Body of pancreas (tissue), 4 donors: Measurements from ENCODE around the gene TMEM154. TPM values are rescaled to one million over a fixed set of nuclear protein-coding genes. Genes with fewer than 3 reads are reported as not detected.

Experiments used
- ATAC-seq: fragments of 150-250 bp; one replicate; pipeline ENCODE4 v1.9.1; 2016
- DNase-seq, 4 donors: peaks; one replicate each; pipeline ENCODE4 v3.0.0-alpha.2; 2019
- H3K27ac ChIP-seq, 4 donors: fragments of 200-600 bp; sonication (generic); 1 replicate in 3 of 4; 2 replicates in 1 of 4; pipeline versions ENCODE4 v1.5.1 to v1.6.1; 2016 to 2019; ENCODE audit warnings: mild to moderate bottlenecking in 1 of 4, mixed read lengths in 1 of 4, moderate library complexity in 1 of 4
- H3K27me3 ChIP-seq, 2 donors: fragments of 200-600 bp; sonication (generic); one replicate each; pipeline ENCODE4 v1.6.0; 2016; ENCODE audit warnings: mild to moderate bottlenecking in 1 of 2
- H3K36me3 ChIP-seq, 2 donors: fragments of 200-600 bp; sonication (generic); replicated peaks in 1 of 2; 2 replicates each; pipeline ENCODE4 v1.5.1; 2016; ENCODE audit warnings: low read depth in 2 of 2; ENCODE audit not compliant: insufficient read depth in 1 of 2
- H3K4me1 ChIP-seq: fragments of 200-600 bp; sonication (generic); one replicate; pipeline ENCODE4 v1.6.0; 2016
- H3K4me3 ChIP-seq, 2 donors: fragments of 200-600 bp; sonication (generic); 1 replicate in 1 of 2; 2 replicates in 1 of 2; pipeline ENCODE4 v1.5.1; 2016 to 2019
- H3K9me3 ChIP-seq, 3 donors: fragments of 200-600 bp; sonication (generic); 1 replicate in 2 of 3; 2 replicates in 1 of 3; pipeline ENCODE4 v1.5.1; 2016
- POLR2A ChIP-seq, 3 donors: fragments of 450-650 bp; IDR thresholded peaks; one replicate each; pipeline ENCODE4 v1.6.1; 2016; ENCODE audit warnings: antibody characterized with exemption in 3 of 3, mild to moderate bottlenecking in 2 of 3
- WGBS, 2 donors: methylation state at CpG; one replicate each; pipeline ENCODE4 v1.1.5; 2017; 5-methylcytosine and 5-hydroxymethylcytosine counted together
- intact Hi-C: fragments of 100-400 bp; cut with DNase I; formaldehyde crosslinking; loops from one replicate; pipeline ENCODE4 v1.15.1; 2023
- total RNA-seq, 2 donors: library from RNA; depleted of rRNA; stranded (reverse); fragments of >200 nt; gene quantifications; one replicate each; pipeline ENCODE4 v1.1.0, GENCODE V29; 2016
- TF ChIP-seq, protein P1 (sequence below), 7 experiments: fragments of 450-650 bp in 4 of 7; fragments of 200-600 bp in 3 of 7; sonication (generic) in 3 of 7; IDR thresholded peaks; one replicate each; pipeline ENCODE4 v1.5.1; 2016 to 2019; ENCODE audit warnings: antibody characterized with exemption in 7 of 7

The TMEM154 gene
- total RNA-seq, 2 donors from 2014 or later, result under 0.01 to 0.52 TPM

DNA sequence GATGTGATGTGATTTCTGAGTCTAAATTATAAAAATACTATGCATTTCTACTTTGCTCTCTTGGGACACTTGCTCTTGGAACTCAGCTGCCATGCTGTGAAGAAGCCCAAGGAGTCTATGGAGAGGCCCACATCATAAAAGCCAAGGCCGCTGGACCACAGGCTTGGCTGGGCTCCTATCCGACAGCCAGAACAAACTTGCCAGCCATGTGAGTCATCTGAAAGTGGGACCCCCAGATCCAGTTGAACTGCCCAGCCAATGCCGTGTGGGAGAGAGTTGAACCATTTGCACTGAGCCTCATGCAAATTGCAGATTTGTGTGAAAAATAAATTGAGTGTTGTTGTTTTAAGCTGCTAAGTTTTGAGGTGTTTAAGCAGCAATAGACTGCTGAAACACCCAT is 60.2 kb downstream of the TMEM154 start:
- TF ChIP-seq, protein P1, sequence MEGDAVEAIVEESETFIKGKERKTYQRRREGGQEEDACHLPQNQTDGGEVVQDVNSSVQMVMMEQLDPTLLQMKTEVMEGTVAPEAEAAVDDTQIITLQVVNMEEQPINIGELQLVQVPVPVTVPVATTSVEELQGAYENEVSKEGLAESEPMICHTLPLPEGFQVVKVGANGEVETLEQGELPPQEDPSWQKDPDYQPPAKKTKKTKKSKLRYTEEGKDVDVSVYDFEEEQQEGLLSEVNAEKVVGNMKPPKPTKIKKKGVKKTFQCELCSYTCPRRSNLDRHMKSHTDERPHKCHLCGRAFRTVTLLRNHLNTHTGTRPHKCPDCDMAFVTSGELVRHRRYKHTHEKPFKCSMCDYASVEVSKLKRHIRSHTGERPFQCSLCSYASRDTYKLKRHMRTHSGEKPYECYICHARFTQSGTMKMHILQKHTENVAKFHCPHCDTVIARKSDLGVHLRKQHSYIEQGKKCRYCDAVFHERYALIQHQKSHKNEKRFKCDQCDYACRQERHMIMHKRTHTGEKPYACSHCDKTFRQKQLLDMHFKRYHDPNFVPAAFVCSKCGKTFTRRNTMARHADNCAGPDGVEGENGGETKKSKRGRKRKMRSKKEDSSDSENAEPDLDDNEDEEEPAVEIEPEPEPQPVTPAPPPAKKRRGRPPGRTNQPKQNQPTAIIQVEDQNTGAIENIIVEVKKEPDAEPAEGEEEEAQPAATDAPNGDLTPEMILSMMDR (IDR thresholded peaks at IDR 0.05), result no peak
- no peak for TF ChIP-seq POLR2A (IDR thresholded peaks at IDR 0.05)
- DNase-seq, result no peak
- Histone ChIP-seq H3K36me3 (no peaks in the 10 kb centered on the region), H3K27ac (no peak overlapping the region), H3K4me3 (no peak overlapping the region), H3K9me3 (no peaks in the 10 kb centered on the region), H3K4me1 (no peaks in the 10 kb centered on the region), H3K27me3 (no peaks in the 10 kb centered on the region)
- intact Hi-C loops, result no loop called here
- WGBS, 2 donors, result 87 to 90% methylated on average over 3 of the region's 3 CpGs
- no peak for ATAC-seq

DNA sequence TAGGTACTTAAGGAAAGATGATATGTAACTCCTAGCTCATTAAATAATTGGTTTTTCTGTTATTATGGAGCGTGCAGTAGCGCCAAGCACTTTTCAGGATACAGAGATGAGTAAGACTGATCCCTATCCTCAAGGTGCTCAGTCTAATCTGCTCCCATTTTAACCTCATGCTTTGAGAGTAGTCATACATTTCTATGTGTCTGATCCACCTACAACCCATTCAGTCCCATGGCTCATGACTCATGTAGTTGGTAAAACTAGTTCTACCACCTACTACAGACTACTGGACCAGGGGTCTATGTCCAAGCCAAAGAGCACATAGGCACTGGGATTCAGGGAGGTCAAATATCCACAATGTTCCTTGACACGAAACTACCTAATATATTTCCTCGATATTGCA is 60.8 kb downstream of the TMEM154 start:
- Histone ChIP-seq H3K4me3 (no peak overlapping the region), H3K4me1 (no peaks in the 10 kb centered on the region), H3K9me3 (no peaks in the 10 kb centered on the region), H3K27me3 (no peaks in the 10 kb centered on the region), H3K36me3 (no peaks in the 10 kb centered on the region), H3K27ac (no peak overlapping the region)
- intact Hi-C loops, result no loop called here
- WGBS, 2 donors, result 69 to 87% methylated on average over 4 of the region's 4 CpGs
- DNase-seq (no peak), ATAC-seq (no peak)
- TF ChIP-seq, protein P1 (IDR thresholded peaks at IDR 0.05), result no peak
- TF ChIP-seq POLR2A (IDR thresholded peaks at IDR 0.05), result no peak

DNA sequence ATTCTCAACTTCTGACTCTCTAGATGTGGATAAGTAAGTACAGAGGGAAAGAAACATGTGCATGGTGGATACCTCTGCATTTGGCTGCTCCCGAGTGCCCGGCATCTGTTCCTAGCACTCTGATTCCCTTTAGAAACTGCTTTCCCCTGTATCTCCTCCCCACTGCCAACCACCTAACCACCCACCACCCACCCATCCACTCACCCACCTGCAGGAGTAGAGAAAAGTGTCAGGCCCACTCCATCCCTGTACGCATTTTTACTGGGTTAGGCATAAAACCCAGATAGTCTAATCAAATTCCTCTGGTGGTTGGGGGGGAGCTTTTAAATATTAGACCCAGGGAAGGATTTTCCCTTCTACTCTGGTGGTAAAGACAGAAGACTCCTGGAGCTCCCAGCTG is 63.0 kb downstream of the TMEM154 start:
- Histone ChIP-seq H3K36me3 (no peaks in the 10 kb centered on the region), H3K27me3 (no peaks in the 10 kb centered on the region), H3K4me3 (no peak overlapping the region), H3K4me1 (no peaks in the 10 kb centered on the region), H3K9me3 (no peaks in the 10 kb centered on the region), H3K27ac (no peak overlapping the region)
- WGBS, 2 donors, result 78 to 88% methylated on average over 3 of the region's 3 CpGs
- TF ChIP-seq, protein P1 (IDR thresholded peaks at IDR 0.05), result no peak
- TF ChIP-seq POLR2A (IDR thresholded peaks at IDR 0.05), result no peak
- intact Hi-C loops, result no loop called here
- DNase-seq (no peak), ATAC-seq (no peak)

DNA sequence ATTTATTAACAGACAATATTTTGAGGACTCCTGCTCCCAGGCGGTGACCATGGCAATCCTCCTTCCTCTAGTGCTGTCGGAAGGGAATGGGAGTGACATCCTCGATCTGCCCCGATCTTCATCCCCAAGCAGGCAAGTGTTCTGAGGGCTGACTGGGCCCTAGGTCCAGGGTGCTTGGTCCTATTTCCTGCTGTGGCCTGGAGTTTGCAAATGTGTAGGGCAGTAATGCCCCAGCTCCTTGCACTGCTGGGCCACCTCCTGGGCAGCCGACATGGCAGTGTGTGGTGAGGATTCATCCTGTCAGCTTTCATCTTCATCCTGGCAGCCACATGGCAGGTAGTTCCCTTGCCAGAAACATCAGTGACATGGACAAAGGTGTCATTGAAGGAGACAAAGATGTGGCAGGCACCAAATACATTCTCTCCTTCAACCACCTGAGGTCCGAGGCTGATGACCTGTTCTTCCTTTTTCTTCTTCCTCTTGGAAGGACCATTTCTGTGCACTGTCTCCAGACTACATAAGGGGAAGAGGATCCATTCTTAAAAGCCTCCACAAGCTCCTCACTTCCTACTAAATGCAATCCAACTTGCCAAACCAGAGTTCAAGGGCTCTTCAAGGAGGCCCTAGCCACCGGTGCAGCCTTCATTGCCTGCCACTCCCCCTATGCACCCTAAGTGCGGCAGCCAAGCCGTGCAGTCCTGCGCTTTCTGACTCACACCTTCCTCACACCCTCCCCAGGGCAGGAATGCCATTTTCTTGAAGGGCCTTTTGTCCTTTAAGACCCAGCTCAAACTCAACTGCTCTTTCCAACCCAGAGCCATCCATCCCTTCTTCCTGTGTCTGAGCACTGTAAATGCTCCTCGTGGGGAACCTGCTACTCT is 65.7 kb downstream of the TMEM154 start:
- Histone ChIP-seq H3K27me3 (no peaks in the 10 kb centered on the region), H3K36me3 (no peaks in the 10 kb centered on the region), H3K9me3 (no peaks in the 10 kb centered on the region), H3K27ac (no peak overlapping the region), H3K4me1 (no peaks in the 10 kb centered on the region), H3K4me3 (no peak overlapping the region)
- DNase-seq (no peak), ATAC-seq (no peak)
- WGBS, 2 donors, result 74 to 80% methylated on average over 11 of the region's 11 CpGs
- TF ChIP-seq POLR2A (IDR thresholded peaks at IDR 0.05), result no peak
- TF ChIP-seq, protein P1 (IDR thresholded peaks at IDR 0.05), result no peak
- intact Hi-C loops, result no loop called here

DNA sequence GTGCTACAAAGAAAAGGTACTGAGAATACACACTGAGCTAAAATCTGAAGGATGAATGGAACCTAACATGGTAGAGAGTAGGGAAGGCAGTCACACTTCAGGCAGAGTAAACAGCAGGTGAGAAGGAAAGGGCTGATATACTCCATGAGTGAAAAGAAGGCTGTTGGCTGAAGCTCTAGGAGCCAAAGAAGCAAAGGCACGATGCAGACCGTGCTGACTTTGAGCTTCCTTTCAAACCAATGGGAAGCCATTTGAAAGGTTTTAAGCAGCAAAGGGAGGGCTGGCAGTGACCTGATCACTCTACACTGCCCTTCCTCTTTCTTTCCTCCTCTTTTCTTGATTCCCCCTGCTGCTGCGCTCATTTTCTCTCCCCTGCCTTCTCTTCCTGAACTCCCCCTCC is 66.4 kb downstream of the TMEM154 start:
- no peaks in the 10 kb centered on the region for H3K27me3 ChIP-seq
- 36 to 51% methylated on average over 3 of the region's 3 CpGs for whole genome bisulfite sequencing, 2 donors
- TF ChIP-seq, protein P1 (IDR thresholded peaks at IDR 0.05), result no peak
- no peak for TF ChIP-seq POLR2A (IDR thresholded peaks at IDR 0.05)
- no peaks in the 10 kb centered on the region for H3K36me3 ChIP-seq
- H3K27ac ChIP-seq, result no peak overlapping the region
- no peaks in the 10 kb centered on the region for H3K4me1 ChIP-seq
- no peaks in the 10 kb centered on the region for H3K9me3 ChIP-seq
- H3K4me3 ChIP-seq, result no peak overlapping the region
- intact Hi-C loops, result no loop called here
- ATAC-seq (no peak), DNase-seq (no peak)
